Neural cell (in vitro differentiated cells): ENCODE data around the gene RANBP10. TPM values are rescaled to one million over a fixed set of nuclear protein-coding genes. Genes with fewer than 3 reads are reported as not detected.
A peak's percentile ranks its signal among the peaks of the same experiment; 100 is the strongest.

Source experiments
- H2AFZ ChIP-seq: fragments of 200-600, 300-800 bp; sonication (generic), shearing (Covaris generic); 2 replicates; pipeline ENCODE4 v1.6.0; 2014; ENCODE audit warnings: low read depth, mild to moderate bottlenecking, antibody characterized with exemption, low read length, moderate library complexity
- H3F3A ChIP-seq: fragments of 200-600 bp; shearing (Covaris generic); 2 replicates; pipeline ENCODE4 v1.6.1; 2016; ENCODE audit warnings: mild to moderate bottlenecking, moderate library complexity, mixed read lengths, antibody characterized with exemption, low read length; ENCODE audit not compliant: insufficient read depth, poor library complexity, severe bottlenecking
- H3K27ac ChIP-seq: fragments of 200-600, 300-800 bp; sonication (generic), shearing (Covaris generic); 2 replicates; pipeline ENCODE4 v1.5.1; 2014; ENCODE audit warnings: mild to moderate bottlenecking, low read length, moderate library complexity
- H3K27me3 ChIP-seq: fragments of 300-800, 200-600 bp; sonication (generic), shearing (Covaris generic); 2 replicates; pipeline ENCODE4 v1.6.0; 2014; ENCODE audit warnings: mild to moderate bottlenecking, low read depth, low read length, moderate library complexity; ENCODE audit not compliant: insufficient read depth
- H3K36me3 ChIP-seq: fragments of 300-800, 200-600 bp; sonication (generic), shearing (Covaris generic); 2 replicates; pipeline ENCODE4 v1.5.1; 2014; ENCODE audit warnings: mild to moderate bottlenecking, antibody characterized with exemption, low read length, moderate library complexity; ENCODE audit not compliant: insufficient read depth
- H3K4me2 ChIP-seq: fragments of 300-800, 200-600 bp; sonication (generic), shearing (Covaris generic); 2 replicates; pipeline ENCODE4 v1.6.0; 2014; ENCODE audit warnings: mild to moderate bottlenecking, low read length
- H3K4me3 ChIP-seq: fragments of 300-800, 200-600 bp; sonication (generic), shearing (Covaris generic); 2 replicates; pipeline ENCODE4 v1.5.1; 2014; ENCODE audit warnings: mild to moderate bottlenecking, low read length, moderate library complexity
- H3K79me2 ChIP-seq: fragments of 200-600 bp; shearing (Covaris generic); replicated peaks from 2 replicates; pipeline ENCODE4 v1.6.0; 2014; ENCODE audit warnings: mild to moderate bottlenecking, low read length, moderate library complexity; ENCODE audit not compliant: insufficient read depth
- H3K9ac ChIP-seq: fragments of 300-800, 200-600 bp; sonication (generic), shearing (Covaris generic); 2 replicates; pipeline ENCODE4 v1.6.1; 2016; ENCODE audit warnings: mild to moderate bottlenecking, low read length, mixed read lengths
- H3K9me2 ChIP-seq: fragments of 200-600 bp; shearing (Covaris generic); 2 replicates; pipeline ENCODE4 v1.6.1; 2016; ENCODE audit warnings: mild to moderate bottlenecking, low read length, mixed read lengths; ENCODE audit not compliant: insufficient read depth
- H3K9me3 ChIP-seq: fragments of 200-600, 300-800 bp; sonication (generic), shearing (Covaris generic); 2 replicates; pipeline ENCODE4 v1.6.1; 2016; ENCODE audit warnings: mild to moderate bottlenecking, mixed run types, low read length, moderate library complexity, mixed read lengths
- H4K20me1 ChIP-seq: fragments of 200-600 bp; shearing (Covaris generic); 2 replicates; pipeline ENCODE4 v1.6.1; 2016; ENCODE audit warnings: mild to moderate bottlenecking, mixed run types; ENCODE audit not compliant: insufficient read depth
- CTCF ChIP-seq: fragments of 450-650 bp; IDR thresholded peaks from 2 replicates; pipeline ENCODE4 v1.5.1; 2014; ENCODE audit warnings: antibody characterized with exemption, mild to moderate bottlenecking, moderate library complexity; ENCODE audit not compliant: poor library complexity, severe bottlenecking
- EP300 ChIP-seq: fragments of 450-650 bp; conservative IDR thresholded peaks from 2 replicates; pipeline ENCODE4 v1.6.1; 2014; ENCODE audit warnings: antibody characterized with exemption, mild to moderate bottlenecking, moderate library complexity; ENCODE audit not compliant: poor library complexity, severe bottlenecking
- EZH2 ChIP-seq: fragments of 200-600, 300-800 bp; shearing (Covaris generic), sonication (generic); IDR thresholded peaks from 2 replicates; pipeline ENCODE4 v1.6.1; 2014; ENCODE audit warnings: antibody characterized with exemption, low read length, borderline replicate concordance, mild to moderate bottlenecking; ENCODE audit not compliant: insufficient read depth, poor library complexity, severe bottlenecking
- MXI1 ChIP-seq: fragments of 450-650 bp; conservative IDR thresholded peaks from 2 replicates; pipeline ENCODE4 v1.6.1; 2014; ENCODE audit warnings: antibody characterized with exemption, mild to moderate bottlenecking; ENCODE audit not compliant: poor library complexity, severe bottlenecking
- POLR2AphosphoS5 ChIP-seq: IDR thresholded peaks from 2 replicates; pipeline ENCODE4 v1.6.1; 2012
- RAD21 ChIP-seq: fragments of 450-650 bp; conservative IDR thresholded peaks from 2 replicates; pipeline ENCODE4 v1.6.1; 2014; ENCODE audit warnings: antibody characterized with exemption, mild to moderate bottlenecking, moderate library complexity
- REST ChIP-seq: IDR thresholded peaks from 2 replicates; pipeline ENCODE4 v1.6.1; 2012; ENCODE audit warnings: borderline replicate concordance
- SMC3 ChIP-seq: fragments of 450-650 bp; conservative IDR thresholded peaks from 2 replicates; pipeline ENCODE4 v1.6.1; 2014; ENCODE audit warnings: antibody characterized with exemption, mild to moderate bottlenecking, moderate library complexity; ENCODE audit not compliant: poor library complexity
- TAF1 ChIP-seq: IDR thresholded peaks from 2 replicates; pipeline ENCODE4 v1.6.1; 2012; ENCODE audit warnings: low read depth
- polyA plus RNA-seq: library from polyadenylated mRNA; depleted of rRNA; stranded (reverse); fragments of >200 nt; gene quantifications from 2 replicates; pipeline ENCODE4 v1.2.3, GENCODE V29; 2014

Gene RANBP10
- polyA plus RNA-seq, 1 donor from 2014 or later = 10.9 TPM

GRCh38 chr16:67834242-67834614 lies 27.9 kb upstream of the RANBP10 start:
- Histone ChIP-seq H3K79me2 (peaks cover 8% of the 10 kb centered on the region), H3K9ac (peak overlapping the region; percentile 72), H3K4me2 (peak overlapping the region; percentile 96), H4K20me1 (no peaks in the 10 kb centered on the region), H3K4me3 (peak overlapping the region; percentile 90), H3K9me3 (no peaks in the 10 kb centered on the region), H3K27me3 (no peaks in the 10 kb centered on the region), H2AFZ (peak overlapping the region; percentile 62), H3K27ac (peak overlapping the region; percentile 24), H3K36me3 (no peaks in the 10 kb centered on the region), H3F3A (no peaks in the 10 kb centered on the region), H3K9me2 (no peaks in the 10 kb centered on the region)
- TF ChIP-seq EP300 (no peak), EZH2 (no peak), SMC3 (no peak), CTCF (no peak), REST (no peak), TAF1 (no peak), MXI1 (no peak)

GRCh38 chr16:67833415-67834241 lies 27.3 kb upstream of the RANBP10 start:
- Histone ChIP-seq H3K36me3 (no peaks in the 10 kb centered on the region), H2AFZ (peak overlapping the region; percentile 62), H3K4me2 (peak overlapping the region; percentile 96), H3K79me2 (peaks cover 8% of the 10 kb centered on the region), H3K9me3 (no peaks in the 10 kb centered on the region), H3K27me3 (no peaks in the 10 kb centered on the region), H4K20me1 (no peaks in the 10 kb centered on the region), H3K4me3 (peak overlapping the region; percentile 90), H3K27ac (peak overlapping the region; percentile 24), H3F3A (no peaks in the 10 kb centered on the region), H3K9me2 (no peaks in the 10 kb centered on the region), H3K9ac (peak overlapping the region; percentile 72)
- TF ChIP-seq EP300 (no peak), TAF1 (no peak), SMC3 (peak; percentile 56), POLR2AphosphoS5 (peak; percentile 76), MXI1 (peak; percentile 97), CTCF (peak; percentile 9), REST (no peak), RAD21 (peak; percentile 49), EZH2 (no peak)
